PC-3 (cell line): ENCODE data around the gene ATAD3B. TPM values are rescaled to one million over a fixed set of nuclear protein-coding genes. Genes with fewer than 3 reads are reported as not detected.

Experiments used
- ATAC-seq: fragments of 200-7000 bp; cut with Tn5 transposase; 2 replicates; pipeline ENCODE4 v1.9.1; 2020; ENCODE audit warnings: mild to moderate bottlenecking, moderate library complexity
- BruUV-seq: library from RNA; stranded (reverse); fragments of 400-500 nt; replicated peaks from 2 replicates; lab custom pipeline; 2021; lab: Mats Ljungman, UMichigan
- CTCF ChIA-PET: fragments of 300-600 bp; sonication (Branson Sonifier 250); formaldehyde crosslinking; loops from one replicate; lab custom pipeline; 2022; ENCODE audit warnings: antibody characterized with exemption; lab: Charles Lee
- POLR2A ChIA-PET: fragments of 300-600 bp; sonication (Branson Sonifier 250); formaldehyde crosslinking; loops from one replicate; lab custom pipeline; 2022; ENCODE audit warnings: antibody characterized with exemption; ENCODE audit not compliant: unreplicated experiment; lab: Charles Lee
- DNase-seq: peaks from one replicate; pipeline ENCODE4 v3.0.0-alpha.2; 2015
- H2AFZ ChIP-seq: fragments of 300-600 bp; sonication (generic); 2 replicates; pipeline ENCODE4 v1.6.0; 2016; ENCODE audit warnings: antibody characterized with exemption, low read length
- H3F3A ChIP-seq: fragments of 300-600 bp; sonication (generic); one replicate; pipeline ENCODE4 v1.6.0; 2017; ENCODE audit warnings: antibody characterized with exemption, low read length, control low read depth, mild to moderate bottlenecking; ENCODE audit not compliant: unreplicated experiment
- H3K27ac ChIP-seq: fragments of 300-600 bp; sonication (generic); 2 replicates; pipeline ENCODE4 v1.5.1; 2016; ENCODE audit warnings: mild to moderate bottlenecking, low read length
- H3K27me3 ChIP-seq: fragments of 300-600 bp; sonication (generic); 2 replicates; pipeline ENCODE4 v1.6.1; 2016; ENCODE audit warnings: low read length, mixed read lengths
- H3K36me3 ChIP-seq: fragments of 300-600 bp; sonication (generic); 2 replicates; pipeline ENCODE4 v1.6.1; 2016; ENCODE audit warnings: low read depth, mixed run types, low read length, mixed read lengths
- H3K4me1 ChIP-seq: fragments of 300-600 bp; sonication (generic); 2 replicates; pipeline ENCODE4 v1.5.1; 2016; ENCODE audit warnings: low read length; ENCODE audit not compliant: insufficient read depth
- H3K4me2 ChIP-seq: fragments of 300-600 bp; sonication (generic); 2 replicates; pipeline ENCODE4 v1.6.0; 2016; ENCODE audit warnings: low read length
- H3K4me3 ChIP-seq: fragments of 300-600 bp; sonication (generic); 2 replicates; pipeline ENCODE4 v1.5.1; 2016; ENCODE audit warnings: mild to moderate bottlenecking, low read length, mixed read lengths
- H3K79me2 ChIP-seq: fragments of 300-600 bp; sonication (generic); 2 replicates; pipeline ENCODE4 v1.6.1; 2017; ENCODE audit warnings: low read length, mixed read lengths
- H3K9ac ChIP-seq: fragments of 300-600 bp; sonication (generic); 2 replicates; pipeline ENCODE4 v1.6.0; 2016; ENCODE audit warnings: mild to moderate bottlenecking, low read length
- H3K9me2 ChIP-seq: fragments of 300-600 bp; sonication (generic); replicated peaks from 2 replicates; pipeline ENCODE4 v1.6.1; 2016; ENCODE audit warnings: mixed run types, low read length, mixed read lengths
- H3K9me3 ChIP-seq: fragments of 300-600 bp; sonication (generic); 2 replicates; pipeline ENCODE4 v1.6.1; 2016; ENCODE audit warnings: low read length, mixed read lengths
- H4K20me1 ChIP-seq: fragments of 300-600 bp; sonication (generic); 2 replicates; pipeline ENCODE4 v1.6.1; 2016; ENCODE audit warnings: low read length, mixed read lengths
- CTCF ChIP-seq: fragments of 300-600 bp; sonication (generic); conservative IDR thresholded peaks from 2 replicates; pipeline ENCODE4 v1.5.1; 2017; ENCODE audit warnings: antibody characterized with exemption, low read depth, mild to moderate bottlenecking, low read length
- EZH2 ChIP-seq: fragments of 300-600 bp; sonication (generic); IDR thresholded peaks from one replicate; pipeline ENCODE4 v1.6.1; 2017; ENCODE audit warnings: antibody characterized with exemption, mild to moderate bottlenecking, low read length; ENCODE audit not compliant: unreplicated experiment
- EZH2phosphoT487 ChIP-seq: fragments of 300-600 bp; sonication (generic); IDR thresholded peaks from 2 replicates; pipeline ENCODE4 v1.6.1; 2018; ENCODE audit warnings: mild to moderate bottlenecking, antibody characterized with exemption, low read length, borderline replicate concordance
- intact Hi-C: fragments of 100-400 bp; cut with micrococcal nuclease; formaldehyde crosslinking; loops from 2 replicates; pipeline ENCODE4 v1.9.0; 2023
- total RNA-seq: library from RNA; depleted of rRNA; stranded (reverse); fragments of >200 nt; gene quantifications from 2 replicates; pipeline ENCODE4 v1.2.3, GENCODE V29; 2014

ATAD3B gene
- total RNA-seq, 1 experiment from 2014 or later, result 140 TPM

DNA sequence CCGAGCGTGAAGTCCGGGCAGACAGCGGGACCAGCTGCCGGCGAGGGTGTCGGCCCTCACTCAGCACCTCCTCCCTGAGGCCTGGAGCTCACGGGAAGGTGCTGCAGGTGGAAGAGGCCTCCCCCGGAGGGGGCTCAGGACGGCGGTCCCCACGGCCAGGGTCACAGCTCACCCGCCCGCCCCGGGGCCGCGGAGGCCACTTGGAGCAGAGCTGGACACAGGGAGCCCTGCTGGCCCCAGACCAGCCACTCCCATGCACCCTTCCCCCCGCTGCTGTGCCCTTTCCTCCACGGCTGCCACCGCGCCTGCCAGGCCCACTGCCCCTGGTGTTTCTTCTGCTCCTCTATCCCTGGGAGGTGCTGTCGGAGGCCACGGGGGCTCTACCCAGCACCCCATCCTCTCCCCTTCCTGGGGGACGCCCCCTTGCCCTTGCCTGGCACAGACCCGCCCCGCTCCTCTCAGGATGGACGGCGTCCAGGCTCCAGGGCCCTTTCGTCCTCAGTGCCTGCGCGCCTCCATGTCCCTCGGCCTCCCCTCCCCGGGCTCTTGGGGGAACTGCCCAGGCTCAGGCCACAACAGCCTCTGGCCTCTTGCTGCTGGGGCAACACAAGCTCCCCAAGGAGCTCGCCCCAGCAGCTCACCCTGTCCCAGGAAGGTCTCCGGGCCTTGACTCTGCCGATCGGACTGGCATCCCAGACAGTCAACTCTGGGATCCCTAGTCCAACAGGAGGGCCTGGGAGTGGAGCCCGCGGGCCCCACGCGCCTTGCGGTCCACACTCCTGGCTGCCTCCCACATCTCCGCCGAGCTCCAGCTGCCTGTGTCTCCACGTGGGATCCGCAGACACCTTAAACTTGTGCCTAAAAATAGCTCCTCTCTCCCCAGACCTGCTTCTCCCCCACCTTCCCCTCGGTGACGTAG is 64.7 kb downstream of the ATAD3B start:
- no peak overlapping the region for H2AFZ ChIP-seq

GRCh38 chr1:1536938-1537546 is 65.5 kb downstream of the ATAD3B start:
- Histone ChIP-seq H3K27ac (no peak overlapping the region), H3K27me3 (no peaks in the 10 kb centered on the region), H4K20me1 (no peaks in the 10 kb centered on the region), H3K4me3 (no peak overlapping the region), H2AFZ (no peak overlapping the region), H3K9me3 (no peaks in the 10 kb centered on the region), H3K4me2 (no peak overlapping the region), H3F3A (no peaks in the 10 kb centered on the region), H3K9ac (no peak overlapping the region), H3K4me1 (no peaks in the 10 kb centered on the region), H3K79me2 (no peaks in the 10 kb centered on the region), H3K9me2 (no peaks in the 10 kb centered on the region), H3K36me3 (peaks cover 12% of the 10 kb centered on the region; the same call in 1 of the 2 replicates)
- DNase-seq (no peak), ATAC-seq (no peak)
- POLR2A ChIA-PET, result no interaction called here
- TF ChIP-seq CTCF (no peak), EZH2phosphoT487 (no peak), EZH2 (no peak)
- no TSS peak for BruUV-seq
- CTCF ChIA-PET, result no interaction called here
- intact Hi-C loops, result no loop called here

More for the DNA sequence above, 64.7 kb downstream of the ATAD3B start:
- H3K36me3 ChIP-seq, result peaks cover 12% of the 10 kb centered on the region; the same call in 1 of the 2 replicates
- ATAC-seq (no peak), DNase-seq (no peak)
- ChIA-PET POLR2A (no interaction called here), CTCF (no interaction called here)
- H3K9ac ChIP-seq, result no peak overlapping the region
- H3K4me2 ChIP-seq, result no peak overlapping the region
- H3K27ac ChIP-seq, result no peak overlapping the region
- no TSS peak for BruUV-seq
- no peaks in the 10 kb centered on the region for H3K4me1 ChIP-seq
- intact Hi-C loops, result no loop called here
- H3F3A ChIP-seq, result no peaks in the 10 kb centered on the region
- no peaks in the 10 kb centered on the region for H3K9me2 ChIP-seq
- no peaks in the 10 kb centered on the region for H3K9me3 ChIP-seq
- H4K20me1 ChIP-seq, result no peaks in the 10 kb centered on the region
- no peaks in the 10 kb centered on the region for H3K27me3 ChIP-seq
- TF ChIP-seq EZH2 (no peak), CTCF (no peak), EZH2phosphoT487 (no peak)
- no peaks in the 10 kb centered on the region for H3K79me2 ChIP-seq
- no peak overlapping the region for H3K4me3 ChIP-seq
